ENCODE results near the gene EPHA1.

Gene EPHA1

DNA sequence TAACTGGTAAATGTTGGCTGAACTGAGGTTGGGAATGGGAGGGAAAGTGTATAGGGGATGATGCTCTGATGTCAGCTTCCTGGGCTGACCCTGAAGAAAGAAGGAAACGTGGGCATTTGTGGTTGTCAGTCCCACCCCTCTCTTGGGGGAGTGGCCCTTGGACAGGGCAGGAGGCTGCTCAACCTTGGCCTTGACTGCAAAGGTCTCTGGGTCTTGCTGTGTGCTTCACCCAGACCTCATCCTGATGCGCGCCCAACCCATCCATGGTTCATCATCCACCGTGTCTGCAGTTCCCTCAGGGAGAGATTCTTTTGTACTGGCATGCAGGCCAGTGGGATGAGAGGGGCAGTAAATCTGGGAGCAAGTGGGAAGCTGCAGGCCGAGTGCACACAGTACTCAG is 32.3 kb downstream of the EPHA1 start:
- Histone ChIP-seq H3K27me3 (replicated peaks; ENCODE audit: control insufficient read depth, insufficient read depth, low read length) (no peaks in the 10 kb centered on the region), H3K4me1 (ENCODE audit: control insufficient read depth, insufficient read depth, low read length) (peaks cover 16% of the 10 kb centered on the region), H3K4me3 (ENCODE audit: low read length) (no peak overlapping the region), H3K9ac (ENCODE audit: low read length) (no peak overlapping the region), H3K9me3 (ENCODE audit: control insufficient read depth, low read length) (no peaks in the 10 kb centered on the region), H3K36me3 (ENCODE audit: control insufficient read depth, insufficient read depth, low read length, severe bottlenecking) (no peaks in the 10 kb centered on the region)
- DNase-seq (ENCODE audit: low read depth), result no peak

DNA sequence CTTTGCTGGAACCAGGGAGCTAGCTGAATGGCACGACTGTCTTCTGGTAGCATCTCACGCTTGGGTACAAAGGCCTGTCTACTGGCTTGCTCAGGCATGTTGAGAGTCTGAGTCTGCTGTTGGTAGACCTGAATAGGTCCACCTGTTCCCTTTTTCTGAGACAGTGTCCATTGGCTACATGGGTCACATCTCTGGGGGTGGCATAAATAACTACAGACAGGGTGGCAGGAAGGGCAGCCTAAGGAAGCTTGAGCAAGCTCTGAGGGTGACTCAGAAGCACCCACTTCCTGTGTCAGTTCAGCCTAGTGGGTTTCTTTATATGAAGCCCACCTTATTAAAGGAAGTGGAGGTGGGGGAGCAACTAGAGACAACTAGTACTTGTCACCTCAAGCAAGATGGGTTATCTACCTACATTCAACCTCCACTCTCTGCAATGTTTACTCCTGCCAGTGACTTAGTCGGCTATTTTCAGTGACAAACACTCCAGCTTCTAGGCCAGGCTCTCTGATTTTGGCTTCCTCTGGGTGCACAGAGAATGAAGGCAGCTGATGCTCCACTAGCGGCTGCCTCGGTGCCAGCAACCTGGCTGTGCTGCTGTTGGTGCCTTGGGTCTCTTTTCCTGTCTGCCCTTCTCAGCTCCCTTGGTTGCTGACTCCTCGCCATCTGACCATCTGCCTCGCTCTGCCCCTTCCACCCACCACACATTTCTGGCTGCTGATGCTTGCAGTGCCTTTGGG is 33.2 kb downstream of the EPHA1 start:
- H3K9me3 ChIP-seq (ENCODE audit: control insufficient read depth, low read length), result no peaks in the 10 kb centered on the region
- no peak for DNase-seq (ENCODE audit: low read depth)
- H3K4me3 ChIP-seq (ENCODE audit: low read length), result no peak overlapping the region
- no peaks in the 10 kb centered on the region for H3K27me3 ChIP-seq (replicated peaks; ENCODE audit: control insufficient read depth, insufficient read depth, low read length)
- no peaks in the 10 kb centered on the region for H3K36me3 ChIP-seq (ENCODE audit: control insufficient read depth, insufficient read depth, low read length, severe bottlenecking)
- H3K9ac ChIP-seq (ENCODE audit: low read length), result no peak overlapping the region
- H3K4me1 ChIP-seq (ENCODE audit: control insufficient read depth, insufficient read depth, low read length), result peaks cover 16% of the 10 kb centered on the region

DNA sequence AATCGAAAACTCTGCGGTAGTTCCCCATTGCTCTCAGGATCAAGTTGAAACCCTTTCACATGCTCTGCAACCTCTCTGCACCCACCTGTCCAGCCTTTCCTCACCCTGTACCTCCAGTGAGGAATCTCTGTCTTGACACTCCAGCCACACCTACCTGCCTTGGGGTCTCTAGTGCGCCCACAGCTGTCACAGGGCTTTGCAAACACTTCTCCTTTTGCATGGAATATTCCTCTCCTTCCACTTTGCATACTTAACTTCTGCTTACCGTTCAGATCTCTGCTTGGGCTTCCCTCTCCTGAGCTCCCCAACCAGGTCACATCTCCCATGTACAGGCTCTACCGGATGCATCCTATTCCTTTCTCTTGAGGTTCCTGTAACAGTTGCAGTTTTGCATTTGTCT is 34.1 kb downstream of the EPHA1 start:
- H3K9me3 ChIP-seq (ENCODE audit: control insufficient read depth, low read length), result no peaks in the 10 kb centered on the region
- no peaks in the 10 kb centered on the region for H3K36me3 ChIP-seq (ENCODE audit: control insufficient read depth, insufficient read depth, low read length, severe bottlenecking)
- no peaks in the 10 kb centered on the region for H3K27me3 ChIP-seq (replicated peaks; ENCODE audit: control insufficient read depth, insufficient read depth, low read length)
- peaks cover 11% of the 10 kb centered on the region for H3K4me1 ChIP-seq (ENCODE audit: control insufficient read depth, insufficient read depth, low read length)
- H3K9ac ChIP-seq (ENCODE audit: low read length), result no peak overlapping the region
- DNase-seq (ENCODE audit: low read depth), result no peak
- H3K4me3 ChIP-seq (ENCODE audit: low read length), result no peak overlapping the region

DNA sequence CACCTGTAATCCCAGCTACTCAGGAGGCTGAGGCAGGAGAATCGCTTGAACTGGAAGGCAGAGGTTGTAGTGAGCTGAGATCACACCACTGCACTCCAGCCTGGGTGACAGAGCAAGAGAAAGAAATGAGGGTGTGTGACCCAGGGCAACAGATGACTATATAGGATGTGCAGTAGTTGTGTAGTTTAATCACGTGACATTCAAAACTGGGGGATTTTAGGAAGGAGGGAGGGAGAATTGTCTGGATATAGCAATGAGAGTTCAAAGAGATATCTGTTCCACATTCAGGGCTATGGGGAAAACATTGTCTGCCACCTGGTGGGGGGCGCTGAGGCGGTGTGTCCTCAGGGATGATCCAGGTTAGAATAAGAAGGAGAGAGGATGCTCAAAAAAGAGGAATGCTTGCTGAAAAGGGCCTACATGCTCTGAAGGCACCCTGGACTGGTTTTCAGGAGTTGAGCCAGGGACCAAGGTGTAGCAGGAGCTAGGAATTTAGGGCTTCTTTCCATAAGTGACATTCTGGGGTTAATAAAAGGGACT is 35.3 kb downstream of the EPHA1 start:
- no peaks in the 10 kb centered on the region for H3K9me3 ChIP-seq (ENCODE audit: control insufficient read depth, low read length)
- no peaks in the 10 kb centered on the region for H3K4me1 ChIP-seq (ENCODE audit: control insufficient read depth, insufficient read depth, low read length)
- no peak overlapping the region for H3K4me3 ChIP-seq (ENCODE audit: low read length)
- H3K27me3 ChIP-seq (replicated peaks; ENCODE audit: control insufficient read depth, insufficient read depth, low read length), result no peaks in the 10 kb centered on the region
- no peak for DNase-seq (ENCODE audit: low read depth)
- no peak overlapping the region for H3K9ac ChIP-seq (ENCODE audit: low read length)
- no peaks in the 10 kb centered on the region for H3K36me3 ChIP-seq (ENCODE audit: control insufficient read depth, insufficient read depth, low read length, severe bottlenecking)

DNA sequence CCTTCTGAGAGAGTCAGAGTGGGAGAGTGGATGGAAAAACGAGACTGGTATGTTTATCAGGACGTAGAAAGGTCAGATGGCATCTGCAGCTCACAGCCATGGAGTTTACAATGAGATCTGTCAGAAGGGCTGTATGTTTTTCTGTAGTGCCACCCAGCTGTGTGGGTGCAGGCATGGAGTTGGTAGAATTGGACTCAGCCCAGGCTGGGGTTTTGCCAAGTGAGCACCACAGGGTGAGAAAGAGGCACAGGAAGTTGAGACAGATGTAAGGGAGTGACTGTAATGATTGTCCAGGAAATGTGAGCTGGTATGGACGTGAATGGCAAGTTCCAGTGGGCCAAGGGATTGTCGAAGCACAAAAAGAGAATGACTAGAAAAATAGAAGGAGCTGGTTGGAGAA is 36.6 kb downstream of the EPHA1 start:
- H3K9ac ChIP-seq (ENCODE audit: low read length), result no peak overlapping the region
- H3K27me3 ChIP-seq (replicated peaks; ENCODE audit: control insufficient read depth, insufficient read depth, low read length), result no peaks in the 10 kb centered on the region
- no peaks in the 10 kb centered on the region for H3K9me3 ChIP-seq (ENCODE audit: control insufficient read depth, low read length)
- H3K36me3 ChIP-seq (ENCODE audit: control insufficient read depth, insufficient read depth, low read length, severe bottlenecking), result no peaks in the 10 kb centered on the region
- H3K4me1 ChIP-seq (ENCODE audit: control insufficient read depth, insufficient read depth, low read length), result no peaks in the 10 kb centered on the region
- DNase-seq (ENCODE audit: low read depth), result no peak
- H3K4me3 ChIP-seq (ENCODE audit: low read length), result no peak overlapping the region

DNA sequence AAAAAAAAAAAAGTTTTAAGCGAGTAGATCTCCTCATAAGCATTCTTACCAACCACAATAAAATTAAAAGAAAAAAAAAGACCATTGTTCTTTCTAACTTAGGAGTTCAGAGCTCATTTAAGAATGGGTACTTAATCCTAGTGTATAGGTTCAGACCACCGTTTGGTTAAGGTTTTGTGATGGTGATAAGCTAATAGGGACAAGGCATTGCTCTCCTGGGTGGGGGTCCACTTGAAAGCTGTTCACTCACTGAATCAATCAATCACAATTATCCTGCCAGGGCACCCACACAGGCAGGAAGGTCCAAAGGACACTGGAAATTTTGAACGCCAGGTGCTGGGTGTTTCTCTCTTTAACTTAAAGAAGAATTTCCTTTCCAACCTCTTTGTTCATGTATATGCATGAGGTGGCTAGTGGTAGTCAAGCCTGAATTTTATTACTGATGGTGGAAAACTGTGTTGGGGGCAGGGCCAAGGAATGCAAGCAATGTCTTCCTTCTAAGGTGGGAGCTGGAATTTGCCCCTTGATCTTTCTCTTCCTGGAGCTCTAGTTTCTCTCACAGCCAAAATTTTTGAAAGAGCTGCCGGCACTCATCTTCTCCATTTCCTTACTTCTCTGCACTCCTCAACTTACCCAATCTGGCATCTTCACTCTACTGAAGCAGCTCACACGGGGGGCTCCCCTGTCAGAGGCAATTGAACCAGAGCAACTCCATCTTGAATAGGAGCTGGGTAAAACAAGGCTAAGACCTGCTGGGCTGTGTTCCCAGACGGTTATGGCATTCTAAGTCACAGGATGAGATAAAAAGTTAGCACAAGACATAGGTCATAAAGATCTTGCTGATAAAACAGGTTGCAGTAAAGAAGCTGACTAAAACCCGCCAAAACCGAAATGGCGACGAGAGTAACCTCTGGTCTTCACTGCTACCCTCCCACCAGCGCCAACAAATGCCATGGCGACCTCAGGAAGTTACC is 38.7 kb downstream of the EPHA1 start:
- no peak overlapping the region for H3K4me3 ChIP-seq (ENCODE audit: low read length)
- no peaks in the 10 kb centered on the region for H3K36me3 ChIP-seq (ENCODE audit: control insufficient read depth, insufficient read depth, low read length, severe bottlenecking)
- no peaks in the 10 kb centered on the region for H3K9me3 ChIP-seq (ENCODE audit: control insufficient read depth, low read length)
- DNase-seq (ENCODE audit: low read depth), result no peak
- no peak overlapping the region for H3K9ac ChIP-seq (ENCODE audit: low read length)
- no peaks in the 10 kb centered on the region for H3K4me1 ChIP-seq (ENCODE audit: control insufficient read depth, insufficient read depth, low read length)
- no peaks in the 10 kb centered on the region for H3K27me3 ChIP-seq (replicated peaks; ENCODE audit: control insufficient read depth, insufficient read depth, low read length)

DNA sequence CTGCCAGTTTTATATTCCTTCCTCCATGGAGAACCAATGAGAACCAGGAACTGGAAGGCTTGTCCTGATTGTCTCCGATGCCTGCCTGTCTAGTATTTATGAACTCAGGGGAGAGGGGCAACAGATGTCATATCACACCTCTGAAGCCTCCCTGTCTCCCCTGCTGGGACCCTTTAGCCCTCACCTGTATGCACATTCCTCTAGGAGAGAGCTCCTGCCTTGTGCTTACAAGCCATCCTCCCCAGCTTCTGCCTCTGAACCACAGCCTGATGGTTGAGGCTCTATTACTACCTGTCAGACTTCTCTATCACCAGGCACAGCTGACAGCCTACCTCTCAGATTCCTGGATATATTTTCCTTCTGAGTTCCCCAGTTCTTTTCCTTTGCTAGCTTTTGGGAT is 40.3 kb downstream of the EPHA1 start:
- no peak overlapping the region for H3K4me3 ChIP-seq (ENCODE audit: low read length)
- H3K36me3 ChIP-seq (ENCODE audit: control insufficient read depth, insufficient read depth, low read length, severe bottlenecking), result no peaks in the 10 kb centered on the region
- H3K4me1 ChIP-seq (ENCODE audit: control insufficient read depth, insufficient read depth, low read length), result no peaks in the 10 kb centered on the region
- no peak for DNase-seq (ENCODE audit: low read depth)
- H3K9me3 ChIP-seq (ENCODE audit: control insufficient read depth, low read length), result no peaks in the 10 kb centered on the region
- no peak overlapping the region for H3K9ac ChIP-seq (ENCODE audit: low read length)
- peaks cover 3% of the 10 kb centered on the region for H3K27me3 ChIP-seq (replicated peaks; ENCODE audit: control insufficient read depth, insufficient read depth, low read length)

DNA sequence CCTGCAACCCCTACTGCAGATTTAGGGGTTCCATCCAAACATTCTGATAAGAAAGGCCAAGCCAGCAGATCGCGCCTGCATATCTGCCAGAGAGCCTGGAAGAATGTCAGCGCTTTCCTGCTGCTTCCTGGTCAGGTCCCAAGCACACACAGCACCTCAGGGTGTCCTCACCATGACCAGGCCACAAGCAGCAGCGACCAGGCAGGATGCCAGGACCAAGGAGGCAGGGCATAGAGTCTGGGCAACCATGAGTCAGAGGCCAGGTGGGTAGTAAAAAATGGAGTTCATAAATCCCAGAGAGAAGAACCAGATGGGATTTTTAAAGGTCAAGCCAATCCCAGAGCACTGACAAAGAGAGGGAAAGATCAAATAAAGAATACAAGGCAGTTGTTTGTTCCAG is 40.7 kb downstream of the EPHA1 start:
- Histone ChIP-seq H3K27me3 (replicated peaks; ENCODE audit: control insufficient read depth, insufficient read depth, low read length) (peaks cover 7% of the 10 kb centered on the region), H3K9ac (ENCODE audit: low read length) (no peak overlapping the region), H3K4me1 (ENCODE audit: control insufficient read depth, insufficient read depth, low read length) (no peaks in the 10 kb centered on the region), H3K9me3 (ENCODE audit: control insufficient read depth, low read length) (no peaks in the 10 kb centered on the region), H3K4me3 (ENCODE audit: low read length) (no peak overlapping the region), H3K36me3 (ENCODE audit: control insufficient read depth, insufficient read depth, low read length, severe bottlenecking) (no peaks in the 10 kb centered on the region)
- DNase-seq (ENCODE audit: low read depth), result no peak

DNA sequence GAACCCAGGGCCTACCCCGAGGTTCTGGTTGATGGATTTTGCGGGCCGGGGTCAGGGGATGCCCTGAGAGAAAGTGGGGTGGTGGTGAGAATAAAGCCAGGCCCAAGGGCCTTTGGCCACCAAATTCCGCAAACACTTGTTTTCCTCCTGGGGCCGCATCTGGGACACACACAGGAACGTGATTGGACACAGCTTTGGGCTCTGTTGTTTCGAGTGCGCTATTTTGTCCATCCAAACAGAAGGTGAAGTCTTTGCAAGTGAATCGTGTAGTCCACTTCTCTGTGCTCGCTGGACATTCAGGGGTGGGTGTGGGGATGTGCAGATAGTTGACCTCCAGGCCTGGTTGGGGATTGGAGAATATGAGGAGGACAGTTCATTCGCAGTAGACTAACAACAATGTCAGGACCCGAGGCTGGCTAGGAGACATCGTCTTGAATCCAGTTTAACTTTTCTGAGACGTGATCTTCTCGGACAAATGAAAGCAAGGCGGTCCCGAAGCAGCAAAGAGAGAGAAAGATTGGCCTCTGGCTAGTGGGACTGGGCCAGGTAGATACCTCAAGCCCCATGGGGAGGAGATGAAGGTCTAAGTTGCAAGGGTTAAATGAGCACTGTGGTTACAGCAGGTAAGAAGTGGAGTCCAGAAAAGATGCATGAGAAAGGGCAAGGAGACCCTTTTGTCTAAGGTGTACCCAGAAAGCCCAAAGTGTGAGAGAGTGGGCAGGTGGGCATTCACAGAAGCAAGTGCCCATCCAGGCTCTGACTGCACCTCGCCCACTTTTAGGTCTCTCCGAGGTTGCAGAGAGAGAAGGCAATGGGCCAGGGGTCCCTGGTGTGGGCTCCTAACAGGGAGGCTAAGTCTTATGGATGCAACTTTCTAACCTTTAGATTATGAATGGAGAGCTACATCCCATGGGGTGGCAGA is 45.4 kb downstream of the EPHA1 start:
- no peaks in the 10 kb centered on the region for H3K36me3 ChIP-seq (ENCODE audit: control insufficient read depth, insufficient read depth, low read length, severe bottlenecking)
- no peaks in the 10 kb centered on the region for H3K9me3 ChIP-seq (ENCODE audit: control insufficient read depth, low read length)
- H3K4me1 ChIP-seq (ENCODE audit: control insufficient read depth, insufficient read depth, low read length), result no peaks in the 10 kb centered on the region
- DNase-seq (ENCODE audit: low read depth), result no peak
- peak overlapping the region; percentile 53 for H3K4me3 ChIP-seq (ENCODE audit: low read length)
- H3K9ac ChIP-seq (ENCODE audit: low read length), result peak overlapping the region; percentile 1
- H3K27me3 ChIP-seq (replicated peaks; ENCODE audit: control insufficient read depth, insufficient read depth, low read length), result peaks cover 8% of the 10 kb centered on the region

DNA sequence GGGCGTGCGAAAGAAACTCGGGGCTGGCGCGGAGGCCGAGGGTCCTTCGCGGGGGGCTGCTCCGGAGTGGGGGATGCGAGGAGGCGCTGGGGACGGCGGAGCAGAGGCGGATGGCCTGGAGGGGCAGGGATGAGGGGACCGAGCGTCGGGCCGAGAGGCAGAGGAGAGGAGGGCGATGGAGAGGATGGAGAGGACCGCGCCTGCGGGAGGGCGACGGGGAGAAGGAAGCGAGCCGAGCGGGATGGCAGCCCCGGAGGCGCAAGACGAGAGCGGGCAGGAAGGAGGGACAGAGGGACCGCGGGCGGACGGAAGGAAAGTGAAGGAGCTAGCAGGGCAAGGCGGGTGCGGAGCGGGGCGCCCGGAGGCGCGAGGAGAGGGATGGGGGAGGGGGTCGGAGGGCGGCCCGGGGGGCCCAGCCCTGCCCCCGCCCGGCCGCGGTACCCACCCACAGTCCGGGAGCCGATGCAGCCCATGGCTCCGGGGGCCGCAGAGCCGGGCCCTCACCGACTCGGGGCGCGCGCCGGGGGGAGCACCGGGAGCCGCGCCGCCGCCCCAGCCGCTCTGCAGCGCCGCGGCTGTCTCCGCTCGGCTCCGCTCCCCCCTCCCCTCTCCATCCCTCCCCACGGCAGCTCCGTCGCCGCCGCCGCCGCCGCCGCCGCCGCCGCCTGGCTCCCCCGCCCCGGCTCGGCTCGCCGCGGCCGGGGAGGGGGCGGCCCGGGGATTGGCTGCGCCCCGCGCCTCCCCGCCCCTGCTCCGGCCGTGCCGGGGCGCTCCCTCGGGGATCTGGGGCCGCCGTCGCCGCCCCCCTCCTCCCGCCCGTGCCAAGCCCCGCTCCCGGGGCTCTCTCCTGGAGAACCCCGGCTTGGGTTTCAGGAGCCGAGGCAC is 46.3 kb downstream of the EPHA1 start, which contains the start of gene FAM131B:
Gene FAM131B, minus strand, starts transcription at position 583 of the 885 bp plus-strand sequence. Its CDS starts 110 bp downstream, at position 473.
- H3K9me3 ChIP-seq (ENCODE audit: control insufficient read depth, low read length), result no peaks in the 10 kb centered on the region
- peak within 1 kb of the TSS; percentile 66 for H3K9ac ChIP-seq (ENCODE audit: low read length)
- H3K27me3 ChIP-seq (replicated peaks; ENCODE audit: control insufficient read depth, insufficient read depth, low read length), result peaks cover 8% of the 10 kb centered on the region
- H3K36me3 ChIP-seq (ENCODE audit: control insufficient read depth, insufficient read depth, low read length, severe bottlenecking), result no peaks in the 10 kb centered on the region
- peak; percentile 65 for DNase-seq (ENCODE audit: low read depth)
- no peaks in the 10 kb centered on the region for H3K4me1 ChIP-seq (ENCODE audit: control insufficient read depth, insufficient read depth, low read length)
- H3K4me3 ChIP-seq (ENCODE audit: low read length), result peak within 1 kb of the TSS; percentile 81
